ENCODE results near the gene PHIP. TPM values are rescaled to one million over a fixed set of nuclear protein-coding genes. Genes with fewer than 3 reads are reported as not detected.

Gene PHIP
- total RNA-seq, 1 experiment from 2014 or later = 53.6 TPM

GRCh38 chr6:78909391-78909790 lies 168.7 kb downstream of the PHIP start:
- Histone ChIP-seq H3K79me1 (ENCODE audit: insufficient read depth, low read depth, low read length, poor library complexity, severe bottlenecking) (no peaks in the 10 kb centered on the region), H3K56ac (ENCODE audit: insufficient read length, low read depth, low read length) (no peak overlapping the region), H3T11ph (ENCODE audit: low read length) (no peak overlapping the region), H3K9ac (ENCODE audit: extremely low read depth, insufficient read length, low read length) (no peak overlapping the region), H2AFZ (ENCODE audit: low read length) (no peak overlapping the region), H3K18ac (ENCODE audit: insufficient read length, low read depth, low read length) (no peak overlapping the region), H3K14ac (ENCODE audit: insufficient read depth, low read length) (no peak overlapping the region), H3K27me3 (ENCODE audit: insufficient read depth, low read length) (no peaks in the 10 kb centered on the region; the same call in 1 of the 2 replicates), H3K4me2 (ENCODE audit: insufficient read depth, insufficient read length, low read length) (no peak overlapping the region), H3K9me3 (ENCODE audit: control insufficient read depth, low read depth, low read length) (no peaks in the 10 kb centered on the region), H4K20me1 (ENCODE audit: control insufficient read depth, insufficient read depth, insufficient read length) (no peaks in the 10 kb centered on the region), H2BK120ac (ENCODE audit: low read depth, low read length, poor library complexity, severe bottlenecking) (no peak overlapping the region), H2AK5ac (ENCODE audit: insufficient read length, low read length) (no peak overlapping the region), H2BK15ac (ENCODE audit: low read depth, low read length) (no peak overlapping the region), H2BK20ac (ENCODE audit: low read depth, low read length, poor library complexity, severe bottlenecking) (no peak overlapping the region), H4K8ac (replicated peaks; ENCODE audit: insufficient read length, low read depth, low read length) (no peak overlapping the region), H3K23me2 (ENCODE audit: insufficient read length, low read depth, low read length, poor library complexity, severe bottlenecking) (peaks cover 8% of the 10 kb centered on the region), H3K27ac (ENCODE audit: insufficient read length, low read depth, low read length) (no peak overlapping the region), H3K4me1 (ENCODE audit: insufficient read depth, low read length) (no peaks in the 10 kb centered on the region), H2BK12ac (ENCODE audit: insufficient read length, low read depth, low read length) (no peak overlapping the region), H2BK5ac (ENCODE audit: insufficient read length, low read length) (no peak overlapping the region), H4K5ac (ENCODE audit: insufficient read length, low read depth, low read length) (no peak overlapping the region), H4K91ac (ENCODE audit: insufficient read length, low read depth, low read length) (no peak overlapping the region), H3K23ac (ENCODE audit: insufficient read length, low read depth, low read length) (no peak overlapping the region), H3K4ac (ENCODE audit: low read depth, low read length) (no peak overlapping the region), H3K79me2 (ENCODE audit: insufficient read depth, low read length) (no peaks in the 10 kb centered on the region)
- no peak for TF ChIP-seq CTCF (conservative IDR thresholded peaks at IDR 0.05)
- DNase-seq = no peak
- H3K27ac Mint-ChIP-seq = no peak overlapping the region
- H3K9me3 Mint-ChIP-seq = no peaks in the 10 kb centered on the region
- peaks cover 27% of the 10 kb centered on the region for H3K27me3 Mint-ChIP-seq (ENCODE audit: low read depth)
- H3K4me1 Mint-ChIP-seq = peaks cover 13 to 14% of the 10 kb centered on the region in 2 experiments
- no peak overlapping the region for H3K4me3 Mint-ChIP-seq
- H3K36me3 Mint-ChIP-seq (ENCODE audit: insufficient read depth in 1 of 3, low read depth in 3 of 3) = no peaks in the 10 kb centered on the region; a peak in 1 of 7 replicates
- no CpG with 5 or more reads among the region's 3 CpGs for WGBS (ENCODE audit: extremely low coverage, insufficient read length, low lambda C conversion rate)

All from H9 (cell line).